CD4-positive, alpha-beta T cell treated with Interleukin-21 for 1 hour (primary cell): ENCODE results near the gene UBE2E2.

Experiments
- DNase-seq: peaks from one replicate; pipeline ENCODE4 v3.0.0-alpha.2; 2020

The UBE2E2 gene

GRCh38 chr3:23450051-23450450, 246.9 kb downstream of the UBE2E2 start:
- no peak for DNase-seq

DNA sequence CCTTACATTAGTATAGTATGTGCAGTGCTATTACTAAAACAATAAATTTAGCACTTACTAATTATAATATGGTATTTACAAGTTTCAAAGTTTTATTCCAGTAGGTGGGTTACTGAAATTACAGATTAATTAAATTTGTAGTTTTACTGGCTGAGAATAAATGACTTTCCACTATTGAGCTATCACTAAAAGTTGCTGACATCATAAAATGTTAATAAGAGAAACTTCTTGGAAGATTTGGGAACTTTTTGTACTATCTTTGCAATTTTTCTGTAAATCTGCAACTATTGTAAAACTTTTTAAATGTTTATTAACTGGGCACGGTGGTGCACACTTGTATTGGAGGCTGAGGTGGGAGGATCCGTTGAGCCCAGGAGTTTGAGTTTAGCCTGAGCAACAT, 247.7 kb downstream of the UBE2E2 start:
- no peak for DNase-seq

DNA sequence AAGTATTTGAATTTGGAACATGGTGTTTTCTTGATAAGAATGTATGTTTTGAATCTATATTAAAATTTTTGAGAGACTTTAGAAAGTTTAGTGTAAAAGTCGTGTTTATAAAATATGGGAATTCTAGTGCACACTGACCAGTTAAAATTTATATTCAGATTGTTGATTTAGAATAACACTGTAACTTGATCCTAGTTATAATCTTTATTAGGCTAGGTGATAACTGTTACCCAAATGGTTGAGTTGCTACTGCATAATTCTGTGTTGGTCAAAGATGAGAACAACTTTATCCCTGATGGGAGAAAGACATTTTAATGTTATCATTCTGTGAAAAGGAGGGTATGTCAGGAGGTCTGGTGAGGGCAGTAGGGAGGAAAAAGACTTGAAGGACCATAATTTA, 249.3 kb downstream of the UBE2E2 start:
- DNase-seq: no peak

GRCh38 chr3:23455084-23455483, 252.0 kb downstream of the UBE2E2 start:
- DNase-seq: no peak

DNA sequence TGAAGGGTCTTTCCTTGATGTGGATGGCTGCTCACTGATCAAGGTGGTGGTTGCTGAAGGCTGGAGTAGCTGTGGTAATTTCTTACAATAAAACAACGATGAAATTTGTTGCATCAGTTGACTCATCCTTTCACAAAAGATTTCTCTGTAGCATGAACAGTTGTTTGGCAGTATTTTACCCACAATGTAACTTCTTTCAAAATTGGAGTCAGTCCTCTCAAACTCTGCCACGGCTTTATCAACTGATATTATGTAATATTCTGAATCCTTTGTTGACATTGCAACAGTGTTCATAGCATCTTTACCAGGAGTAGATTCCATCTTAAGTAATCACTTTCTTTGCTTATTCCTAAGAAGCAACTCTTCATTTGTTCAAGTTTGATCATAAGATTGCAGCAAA, 252.6 kb downstream of the UBE2E2 start:
- no peak for DNase-seq

GRCh38 chr3:23457697-23458096, 254.6 kb downstream of the UBE2E2 start:
- no peak for DNase-seq

DNA sequence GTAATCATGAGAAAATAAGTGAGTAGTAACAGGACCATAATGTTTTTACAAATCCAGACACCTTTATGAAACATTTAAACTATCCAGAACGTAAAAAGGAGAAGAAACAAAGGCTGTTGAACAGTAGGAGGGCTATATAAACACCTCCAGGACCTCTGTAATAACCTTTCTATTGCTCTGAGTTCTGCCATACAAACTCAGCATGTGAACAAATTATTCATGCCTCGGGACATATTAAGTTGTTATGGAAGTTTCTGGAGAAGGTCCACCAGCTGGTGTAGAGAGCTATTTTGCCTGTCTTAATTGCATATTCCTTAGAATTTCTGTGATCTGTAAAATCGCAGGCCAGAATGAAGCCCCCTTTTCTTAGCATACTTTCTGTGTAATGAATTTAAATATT, 256.3 kb downstream of the UBE2E2 start:
- DNase-seq: no peak

- no peak for DNase-seq
These were observed 256.9 kb downstream of the UBE2E2 start for GRCh38 chr3:23459889-23460546.

GRCh38 chr3:23461069-23461468, 257.9 kb downstream of the UBE2E2 start:
- no peak for DNase-seq

GRCh38 chr3:23463791-23464190, 260.7 kb downstream of the UBE2E2 start:
- DNase-seq: no peak

GRCh38 chr3:23465569-23465968, 262.4 kb downstream of the UBE2E2 start:
- DNase-seq: no peak

DNA sequence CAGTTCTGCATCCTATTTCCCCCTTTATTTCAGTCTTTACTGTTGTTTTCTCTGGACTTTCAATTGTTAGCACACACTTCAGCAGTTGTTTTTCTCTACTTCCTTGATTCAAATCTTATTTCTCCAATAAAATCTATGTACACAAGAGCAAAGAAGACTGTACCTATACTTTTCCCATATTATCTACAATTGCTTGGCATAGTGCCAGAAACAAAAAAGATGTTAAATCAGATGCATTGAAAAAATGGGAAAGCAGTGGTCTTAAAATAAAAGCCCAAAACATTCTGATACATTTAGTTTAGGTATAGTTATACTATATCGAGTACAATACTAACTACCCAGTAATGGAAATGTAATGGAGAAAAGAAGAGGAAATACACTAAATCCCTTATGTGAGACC, 265.1 kb downstream of the UBE2E2 start:
- no peak for DNase-seq

GRCh38 chr3:23474580-23475357, 271.6 kb downstream of the UBE2E2 start:
- DNase-seq: no peak

- DNase-seq: no peak
These were observed 272.3 kb downstream of the UBE2E2 start for GRCh38 chr3:23475446-23475845.

DNA sequence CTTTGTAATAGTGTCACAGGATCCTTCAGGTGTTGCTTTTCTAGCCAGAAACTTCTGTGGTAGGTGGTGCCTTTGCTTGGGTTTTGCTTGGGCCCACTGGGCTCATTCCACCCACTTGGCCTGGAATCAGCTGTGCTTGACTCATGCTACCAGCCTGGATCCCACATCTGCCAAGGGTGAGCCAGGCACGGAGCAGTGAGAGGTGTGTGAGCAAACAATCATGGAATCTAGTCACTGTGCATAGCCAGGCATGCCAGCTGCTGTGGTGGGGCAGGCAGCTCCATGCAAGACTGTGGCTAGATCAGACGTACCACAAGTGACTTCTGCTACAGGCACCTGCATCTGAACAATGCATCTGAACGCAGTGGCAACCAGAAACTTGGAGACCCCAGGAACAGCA, 275.9 kb downstream of the UBE2E2 start:
- DNase-seq: no peak

GRCh38 chr3:23479615-23480328, 276.6 kb downstream of the UBE2E2 start:
- DNase-seq: no peak

- no peak for DNase-seq
These were observed 277.2 kb downstream of the UBE2E2 start for GRCh38 chr3:23480329-23480714.

- DNase-seq: no peak
These were observed 278.0 kb downstream of the UBE2E2 start for GRCh38 chr3:23481011-23481615.

DNA sequence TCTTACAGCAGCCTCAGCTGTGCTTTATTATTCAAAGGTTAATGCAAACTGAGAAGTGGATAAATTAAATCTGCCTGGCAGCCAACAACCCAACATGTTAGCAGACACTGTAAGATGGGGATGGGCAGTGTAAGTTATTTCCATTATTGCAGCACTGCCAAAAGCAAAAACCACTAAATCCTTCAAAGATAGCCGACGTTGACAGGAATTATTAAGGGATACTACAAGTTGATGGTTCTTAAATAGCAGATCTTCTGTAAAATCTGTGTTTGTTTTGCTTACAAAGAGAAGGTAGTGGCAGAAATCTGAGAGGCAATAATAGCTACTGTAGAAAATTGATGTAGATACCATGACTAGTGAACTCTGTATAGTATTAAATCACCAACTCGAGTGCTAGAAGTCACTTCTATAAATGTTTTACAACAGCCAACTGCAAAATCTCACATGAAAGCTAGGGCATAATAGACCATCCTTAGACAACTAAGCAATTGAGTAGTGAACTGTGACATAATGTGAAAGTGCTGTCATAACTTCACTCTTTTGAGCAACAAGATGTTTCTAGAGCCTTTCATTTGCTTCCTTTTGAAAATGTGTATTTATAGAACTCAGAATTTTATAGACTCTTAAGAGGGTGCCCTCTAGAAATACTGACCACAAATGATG, 278.6 kb downstream of the UBE2E2 start:
- DNase-seq: no peak

DNA sequence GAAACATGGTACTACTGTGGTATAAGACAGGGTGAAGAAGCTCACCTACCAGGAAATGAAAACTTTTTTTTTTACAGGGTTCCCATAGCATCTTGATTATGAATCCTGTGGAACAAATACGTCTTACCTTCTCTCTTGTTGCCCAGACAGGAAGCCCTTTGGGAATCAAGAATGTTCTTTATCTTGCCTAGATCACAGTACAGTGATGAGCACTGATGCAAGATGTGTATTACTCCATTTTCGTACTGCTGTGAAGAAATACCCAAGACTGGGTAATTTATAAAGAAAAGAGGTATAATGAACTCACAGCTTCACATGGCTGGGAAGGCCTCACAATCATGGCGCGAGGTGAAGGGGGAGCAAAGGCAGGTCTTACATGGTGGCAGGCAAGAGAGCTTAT, 281.3 kb downstream of the UBE2E2 start:
- DNase-seq: no peak

GRCh38 chr3:23485922-23486321, 282.8 kb downstream of the UBE2E2 start:
- no peak for DNase-seq

DNA sequence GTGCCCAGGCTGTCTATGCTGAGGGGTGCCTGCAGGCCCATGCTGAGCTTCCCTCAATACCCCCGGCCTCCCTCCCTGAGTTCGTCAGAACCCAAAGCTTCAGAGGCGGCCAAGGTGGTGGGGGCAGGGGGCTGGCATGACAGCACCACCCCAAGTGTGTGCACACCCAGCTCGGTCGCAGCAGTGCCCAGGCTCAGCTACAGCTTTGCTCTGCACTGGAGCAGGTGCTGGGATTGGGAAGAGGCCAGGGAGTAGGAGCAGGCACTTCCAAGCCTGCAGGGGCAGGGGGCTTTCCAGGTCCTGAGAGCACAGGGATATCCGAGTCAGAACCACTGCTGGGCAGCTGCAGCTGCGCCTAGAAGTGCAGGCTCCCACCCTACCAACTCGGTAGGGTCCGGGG, 283.9 kb downstream of the UBE2E2 start:
- DNase-seq: no peak

DNA sequence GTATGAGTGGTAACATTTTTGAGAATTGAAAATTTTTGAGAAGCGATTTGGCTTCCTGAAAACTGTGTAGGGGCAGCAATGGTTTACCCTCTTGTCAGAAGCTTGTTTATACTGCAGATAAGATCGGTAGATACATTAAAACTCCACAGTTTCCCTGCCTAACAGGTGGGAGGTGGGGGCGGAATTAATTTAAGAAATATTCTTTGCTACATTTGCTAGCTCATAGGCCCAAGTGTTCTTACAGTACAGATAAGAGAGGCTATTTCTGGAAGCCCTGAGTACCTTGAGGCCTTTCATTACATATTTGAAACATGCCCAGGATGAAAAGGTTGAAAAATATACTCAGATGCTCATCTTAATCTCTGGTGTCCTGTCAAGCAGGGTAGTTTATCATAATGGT, 285.5 kb downstream of the UBE2E2 start:
- DNase-seq: no peak
